GM12878 (cell line): ENCODE data around the gene GLG1.
"Not testable (repeated sequence)": the region's sequence is repeated elsewhere in the genome, so short reads cannot be mapped to it uniquely, and the experiment has no call there.

Experiments used
- CREM ChIP-seq: IDR thresholded peaks from 2 replicates; pipeline ENCODE4 v1.6.1; 2014; ENCODE audit warnings: antibody characterized with exemption, low read depth
- CTCF ChIP-seq, 3 experiments: IDR thresholded peaks in 2 of 3; conservative IDR thresholded peaks in 1 of 3; 2 replicates each; pipeline ENCODE4 v1.5.1; 2011; ENCODE audit warnings: low read depth in 3 of 3, low read length in 3 of 3, mild to moderate bottlenecking in 3 of 3, control low read depth in 2 of 3, moderate library complexity in 2 of 3, inconsistent platforms in 1 of 3, mixed read lengths in 1 of 3; ENCODE audit not compliant: control insufficient read depth in 2 of 3, insufficient read depth in 1 of 3; ENCODE audit errors: extremely low read depth in 1 of 3
- DPF2 ChIP-seq: fragments of 450-650 bp; IDR thresholded peaks from 2 replicates; pipeline ENCODE4 v1.6.1; 2017; ENCODE audit warnings: mild to moderate bottlenecking
- ETV6 ChIP-seq, 2 experiments: fragments of 450-650 bp in 1 of 2; IDR thresholded peaks in 1 of 2; conservative IDR thresholded peaks in 1 of 2; 2 replicates each; pipeline ENCODE4 v1.6.1; 2014; ENCODE audit warnings: antibody characterized with exemption in 1 of 2, borderline replicate concordance in 1 of 2, low read depth in 1 of 2, mild to moderate bottlenecking in 1 of 2, moderate library complexity in 1 of 2
- FOXM1 ChIP-seq: IDR thresholded peaks from 2 replicates; pipeline ENCODE4 v1.6.1; 2012; ENCODE audit warnings: low read depth, mild to moderate bottlenecking, inconsistent platforms, low read length, moderate library complexity
- NR2C1 ChIP-seq: fragments of 450-650 bp; IDR thresholded peaks from 2 replicates; pipeline ENCODE4 v1.6.1; 2017; ENCODE audit warnings: antibody characterized with exemption, mild to moderate bottlenecking, moderate library complexity
- SPI1 ChIP-seq: IDR thresholded peaks from 2 replicates; pipeline ENCODE4 v1.6.1; 2011; ENCODE audit warnings: low read depth, mild to moderate bottlenecking, low read length, moderate library complexity, borderline replicate concordance; ENCODE audit not compliant: insufficient read depth
- STAT1 ChIP-seq: fragments of 450-650 bp; conservative IDR thresholded peaks from 2 replicates; pipeline ENCODE4 v1.6.1; 2014; ENCODE audit warnings: antibody characterized with exemption, mild to moderate bottlenecking
- SUZ12 ChIP-seq: fragments of 200-600 bp; sonication (generic); IDR thresholded peaks from one replicate; pipeline ENCODE4 v1.6.1; 2018; ENCODE audit warnings: antibody characterized with exemption, mild to moderate bottlenecking; ENCODE audit not compliant: unreplicated experiment
- TCF7 ChIP-seq: IDR thresholded peaks from 2 replicates; pipeline ENCODE4 v1.6.1; 2014; ENCODE audit warnings: antibody characterized with exemption, borderline replicate concordance
- TF ChIP-seq, protein P1 (sequence below): fragments of 450-650 bp; formaldehyde crosslinking; IDR thresholded peaks from 2 replicates; pipeline ENCODE4 v1.5.0; 2022; ENCODE audit warnings: mild to moderate bottlenecking, missing genetic modification characterization

GRCh38 chr16:74552357-74552756 lies 54.6 kb downstream of the GLG1 start:
- TF ChIP-seq CTCF (IDR thresholded peaks at IDR 0.05 in 2 of 3, conservative IDR thresholded peaks at IDR 0.05 in 1 of 3; ENCODE audit: control insufficient read depth in 2 of 3, extremely low read depth in 1 of 3, insufficient read depth in 1 of 3, low read depth in 3 of 3, low read length in 3 of 3); DPF2; NR2C1; TCF7; SUZ12; CREM; FOXM1; SPI1; STAT1; ETV6 (conservative IDR thresholded peaks at IDR 0.05 in 1 of 2, IDR thresholded peaks at IDR 0.05 in 1 of 2; ENCODE audit: borderline replicate concordance in 1 of 2, low read depth in 1 of 2): not testable (repeated sequence)
- TF ChIP-seq, protein P1, sequence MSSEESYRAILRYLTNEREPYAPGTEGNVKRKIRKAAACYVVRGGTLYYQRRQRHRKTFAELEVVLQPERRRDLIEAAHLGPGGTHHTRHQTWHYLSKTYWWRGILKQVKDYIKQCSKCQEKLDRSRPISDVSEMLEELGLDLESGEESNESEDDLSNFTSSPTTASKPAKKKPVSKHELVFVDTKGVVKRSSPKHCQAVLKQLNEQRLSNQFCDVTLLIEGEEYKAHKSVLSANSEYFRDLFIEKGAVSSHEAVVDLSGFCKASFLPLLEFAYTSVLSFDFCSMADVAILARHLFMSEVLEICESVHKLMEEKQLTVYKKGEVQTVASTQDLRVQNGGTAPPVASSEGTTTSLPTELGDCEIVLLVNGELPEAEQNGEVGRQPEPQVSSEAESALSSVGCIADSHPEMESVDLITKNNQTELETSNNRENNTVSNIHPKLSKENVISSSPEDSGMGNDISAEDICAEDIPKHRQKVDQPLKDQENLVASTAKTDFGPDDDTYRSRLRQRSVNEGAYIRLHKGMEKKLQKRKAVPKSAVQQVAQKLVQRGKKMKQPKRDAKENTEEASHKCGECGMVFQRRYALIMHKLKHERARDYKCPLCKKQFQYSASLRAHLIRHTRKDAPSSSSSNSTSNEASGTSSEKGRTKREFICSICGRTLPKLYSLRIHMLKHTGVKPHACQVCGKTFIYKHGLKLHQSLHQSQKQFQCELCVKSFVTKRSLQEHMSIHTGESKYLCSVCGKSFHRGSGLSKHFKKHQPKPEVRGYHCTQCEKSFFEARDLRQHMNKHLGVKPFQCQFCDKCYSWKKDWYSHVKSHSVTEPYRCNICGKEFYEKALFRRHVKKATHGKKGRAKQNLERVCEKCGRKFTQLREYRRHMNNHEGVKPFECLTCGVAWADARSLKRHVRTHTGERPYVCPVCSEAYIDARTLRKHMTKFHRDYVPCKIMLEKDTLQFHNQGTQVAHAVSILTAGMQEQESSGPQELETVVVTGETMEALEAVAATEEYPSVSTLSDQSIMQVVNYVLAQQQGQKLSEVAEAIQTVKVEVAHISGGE (CRISPR knock-in tag) = not testable (repeated sequence)
